Memory B cell (primary cell): ENCODE data around the gene OR1A1.
"Not testable (repeated sequence)": the region's sequence is repeated elsewhere in the genome, so short reads cannot be mapped to it uniquely, and the experiment has no call there.

Experiments used
- ATAC-seq: fragments of 150-1000 bp; cut with Tn5 transposase; 2 replicates; pipeline ENCODE4 v1.10.0; 2021; ENCODE audit warnings: low read depth, mild to moderate bottlenecking, moderate library complexity
- DNase-seq, 2 donors: peaks; one replicate each; pipeline ENCODE4 v3.0.0; 2022; ENCODE audit warnings: low spot score in 2 of 2
- H3K27ac Mint-ChIP-seq: one replicate; pipeline ENCODE4 v1.8.0; 2022; ENCODE audit warnings: mild to moderate bottlenecking, moderate library complexity, mixed read lengths
- H3K27me3 Mint-ChIP-seq: one replicate; pipeline ENCODE4 v1.8.0; 2022; ENCODE audit warnings: mixed read lengths
- H3K36me3 Mint-ChIP-seq: one replicate; pipeline ENCODE4 v1.8.0; 2022; ENCODE audit warnings: mild to moderate bottlenecking, mixed read lengths
- H3K4me1 Mint-ChIP-seq: one replicate; pipeline ENCODE4 v1.8.0; 2022; ENCODE audit warnings: mixed read lengths
- H3K4me3 Mint-ChIP-seq: one replicate; pipeline ENCODE4 v1.8.0; 2022; ENCODE audit warnings: mild to moderate bottlenecking, moderate library complexity, mixed read lengths
- H3K9me3 Mint-ChIP-seq: one replicate; pipeline ENCODE4 v1.8.0; 2022; ENCODE audit warnings: mixed read lengths

Gene OR1A1

DNA sequence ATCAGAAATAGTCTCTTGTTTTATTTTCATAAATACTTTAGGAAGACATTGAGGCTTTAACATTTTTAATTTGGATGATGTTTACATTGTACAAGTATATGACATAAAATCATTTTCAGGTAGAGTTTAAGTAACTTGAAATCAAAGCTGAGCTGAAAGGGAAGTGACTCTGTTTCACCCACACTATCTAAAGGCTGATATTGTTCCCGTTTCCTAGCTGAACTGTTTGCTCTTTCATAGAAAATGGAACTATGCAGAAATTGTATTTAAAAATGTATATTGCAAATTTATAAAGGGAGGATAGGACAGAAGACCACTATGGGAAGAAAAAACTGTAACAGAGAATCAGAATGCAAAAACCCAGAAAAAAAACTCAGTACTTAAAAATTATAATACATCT, 37.4 kb downstream of the OR1A1 start:
- H3K27ac Mint-ChIP-seq, H3K4me3 Mint-ChIP-seq, H3K9me3 Mint-ChIP-seq, DNase-seq, H3K36me3 Mint-ChIP-seq, H3K27me3 Mint-ChIP-seq, H3K4me1 Mint-ChIP-seq: not testable (repeated sequence)
- ATAC-seq = peak; percentile 65

GRCh38 chr17:3249013-3249412, 41.5 kb downstream of the OR1A1 start:
- ATAC-seq, H3K27ac Mint-ChIP-seq, H3K4me3 Mint-ChIP-seq, DNase-seq, H3K9me3 Mint-ChIP-seq, H3K36me3 Mint-ChIP-seq, H3K27me3 Mint-ChIP-seq, H3K4me1 Mint-ChIP-seq: not testable (repeated sequence)

- Mint-ChIP-seq H3K9me3 (peaks cover 7% of the 10 kb centered on the region), H3K27ac (no peak overlapping the region)
These were observed 49.1 kb downstream of the OR1A1 start for GRCh38 chr17:3256575-3256974.

GRCh38 chr17:3260163-3260562, 52.7 kb downstream of the OR1A1 start:
- Mint-ChIP-seq H3K27me3 (peaks cover 6% of the 10 kb centered on the region), H3K4me1 (peaks cover 4% of the 10 kb centered on the region), H3K27ac (peak overlapping the region; percentile 4), H3K36me3 (no peaks in the 10 kb centered on the region), H3K4me3 (no peak overlapping the region), H3K9me3 (peaks cover 7% of the 10 kb centered on the region)
- no peak for DNase-seq
- ATAC-seq = no peak

More at GRCh38 chr17:3256575-3256974, 49.1 kb downstream of the OR1A1 start:
- ATAC-seq (no peak), DNase-seq (no peak)
- Mint-ChIP-seq H3K4me3 (no peak overlapping the region), H3K36me3 (no peaks in the 10 kb centered on the region), H3K4me1 (peaks cover 4% of the 10 kb centered on the region), H3K27me3 (peaks cover 3% of the 10 kb centered on the region)

DNA sequence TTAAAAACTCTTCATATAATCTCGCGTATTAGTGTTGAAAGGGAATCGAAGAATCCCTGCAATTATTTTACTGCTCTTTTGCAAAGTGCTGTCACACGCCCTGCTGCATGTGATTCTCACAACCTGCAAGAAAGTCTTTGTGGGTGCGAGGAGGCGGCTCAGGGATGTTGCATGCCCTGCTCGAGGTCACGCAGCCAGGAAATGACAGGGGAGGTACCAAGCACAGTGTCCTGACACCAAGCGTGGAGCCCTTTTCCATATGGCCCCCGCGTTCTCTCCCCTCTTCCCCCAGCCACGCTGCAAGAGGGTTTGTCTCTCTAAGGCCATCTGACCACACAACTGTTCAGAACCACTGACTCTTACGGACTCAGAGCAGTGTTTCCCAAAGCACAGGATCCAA, 53.1 kb downstream of the OR1A1 start:
- Mint-ChIP-seq H3K9me3 (peaks cover 7% of the 10 kb centered on the region), H3K27me3 (peaks cover 6% of the 10 kb centered on the region), H3K36me3 (no peaks in the 10 kb centered on the region), H3K4me3 (no peak overlapping the region), H3K4me1 (peaks cover 4% of the 10 kb centered on the region), H3K27ac (peak overlapping the region; percentile 4)
- ATAC-seq (no peak), DNase-seq (no peak)
